Neutrophil (primary cell): ENCODE data around the gene RASSF8.

Experiments
- H3K27ac ChIP-seq: fragments of 200-600 bp; sonication (generic); 2 replicates; pipeline ENCODE4 v1.5.1; 2016; ENCODE audit warnings: mild to moderate bottlenecking, moderate library complexity
- H3K27me3 ChIP-seq: fragments of 200-600 bp; sonication (generic); 2 replicates; pipeline ENCODE4 v1.6.0; 2016; ENCODE audit warnings: mild to moderate bottlenecking
- H3K36me3 ChIP-seq: fragments of 200-600 bp; sonication (generic); 2 replicates; pipeline ENCODE4 v1.5.1; 2017
- H3K4me1 ChIP-seq, 2 experiments: fragments of 200-600 bp in 1 of 2; sonication (generic) in 1 of 2; 1 replicate in 1 of 2; 2 replicates in 1 of 2; pipeline versions ENCODE4 v1.5.1 to v1.6.1; 2013 to 2016; ENCODE audit warnings: low read depth in 1 of 2, low read length in 1 of 2, mild to moderate bottlenecking in 1 of 2, moderate library complexity in 1 of 2; ENCODE audit not compliant: control insufficient read depth in 1 of 2, insufficient read depth in 1 of 2
- H3K4me3 ChIP-seq, 2 experiments: fragments of 200-600 bp in 1 of 2; sonication (generic) in 1 of 2; 1 replicate in 1 of 2; 2 replicates in 1 of 2; pipeline ENCODE4 v1.5.1; 2013 to 2016; ENCODE audit warnings: low read depth in 1 of 2, low read length in 1 of 2, mild to moderate bottlenecking in 1 of 2, moderate library complexity in 1 of 2
- H3K9me3 ChIP-seq: fragments of 200-600 bp; sonication (generic); 2 replicates; pipeline ENCODE4 v1.5.1; 2016
- TF ChIP-seq, protein P1 (sequence below): fragments of 200-600 bp; sonication (generic); IDR thresholded peaks from 2 replicates; pipeline ENCODE4 v1.5.1; 2016; ENCODE audit warnings: antibody characterized with exemption

The RASSF8 gene

DNA sequence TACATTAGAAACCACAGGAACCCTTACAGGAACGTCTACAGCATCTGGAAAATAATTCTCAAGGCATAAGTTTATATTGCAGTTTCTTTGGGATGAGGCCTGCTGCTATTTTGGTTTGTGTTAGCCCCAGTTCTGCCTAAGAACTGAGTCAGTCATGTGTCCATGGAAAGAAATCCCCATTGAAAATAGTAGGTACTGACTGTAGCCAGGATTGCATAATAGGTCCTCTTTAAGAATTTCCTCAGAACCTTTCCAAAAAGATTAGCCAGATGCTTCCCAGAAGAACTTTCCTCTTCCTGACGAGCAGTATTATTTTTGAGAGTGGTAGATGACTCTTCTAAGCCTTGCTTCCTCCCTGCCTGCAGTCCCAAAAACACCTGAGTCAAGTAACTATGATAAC, 52.6 kb downstream of the RASSF8 start:
- H3K27ac ChIP-seq: no peak overlapping the region
- H3K4me3 ChIP-seq: no peak overlapping the region
- no peaks in the 10 kb centered on the region for H3K9me3 ChIP-seq
- no peaks in the 10 kb centered on the region for H3K4me1 ChIP-seq
- TF ChIP-seq, protein P1, sequence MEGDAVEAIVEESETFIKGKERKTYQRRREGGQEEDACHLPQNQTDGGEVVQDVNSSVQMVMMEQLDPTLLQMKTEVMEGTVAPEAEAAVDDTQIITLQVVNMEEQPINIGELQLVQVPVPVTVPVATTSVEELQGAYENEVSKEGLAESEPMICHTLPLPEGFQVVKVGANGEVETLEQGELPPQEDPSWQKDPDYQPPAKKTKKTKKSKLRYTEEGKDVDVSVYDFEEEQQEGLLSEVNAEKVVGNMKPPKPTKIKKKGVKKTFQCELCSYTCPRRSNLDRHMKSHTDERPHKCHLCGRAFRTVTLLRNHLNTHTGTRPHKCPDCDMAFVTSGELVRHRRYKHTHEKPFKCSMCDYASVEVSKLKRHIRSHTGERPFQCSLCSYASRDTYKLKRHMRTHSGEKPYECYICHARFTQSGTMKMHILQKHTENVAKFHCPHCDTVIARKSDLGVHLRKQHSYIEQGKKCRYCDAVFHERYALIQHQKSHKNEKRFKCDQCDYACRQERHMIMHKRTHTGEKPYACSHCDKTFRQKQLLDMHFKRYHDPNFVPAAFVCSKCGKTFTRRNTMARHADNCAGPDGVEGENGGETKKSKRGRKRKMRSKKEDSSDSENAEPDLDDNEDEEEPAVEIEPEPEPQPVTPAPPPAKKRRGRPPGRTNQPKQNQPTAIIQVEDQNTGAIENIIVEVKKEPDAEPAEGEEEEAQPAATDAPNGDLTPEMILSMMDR: no peak
- H3K27me3 ChIP-seq: no peaks in the 10 kb centered on the region
- no peaks in the 10 kb centered on the region for H3K36me3 ChIP-seq

GRCh38 chr12:26014085-26014484, 55.6 kb downstream of the RASSF8 start:
- H3K4me1 ChIP-seq: no peaks in the 10 kb centered on the region
- no peaks in the 10 kb centered on the region for H3K36me3 ChIP-seq
- TF ChIP-seq, protein P1: no peak
- no peak overlapping the region for H3K4me3 ChIP-seq
- no peaks in the 10 kb centered on the region for H3K27me3 ChIP-seq
- no peaks in the 10 kb centered on the region for H3K9me3 ChIP-seq
- H3K27ac ChIP-seq: no peak overlapping the region

- H3K9me3 ChIP-seq: no peaks in the 10 kb centered on the region
- no peaks in the 10 kb centered on the region for H3K27me3 ChIP-seq
- TF ChIP-seq, protein P1: no peak
- H3K27ac ChIP-seq: no peak overlapping the region
- H3K4me1 ChIP-seq: no peaks in the 10 kb centered on the region
- no peak overlapping the region for H3K4me3 ChIP-seq
- H3K36me3 ChIP-seq: no peaks in the 10 kb centered on the region
These were observed 58.0 kb downstream of the RASSF8 start for GRCh38 chr12:26016516-26016915.

DNA sequence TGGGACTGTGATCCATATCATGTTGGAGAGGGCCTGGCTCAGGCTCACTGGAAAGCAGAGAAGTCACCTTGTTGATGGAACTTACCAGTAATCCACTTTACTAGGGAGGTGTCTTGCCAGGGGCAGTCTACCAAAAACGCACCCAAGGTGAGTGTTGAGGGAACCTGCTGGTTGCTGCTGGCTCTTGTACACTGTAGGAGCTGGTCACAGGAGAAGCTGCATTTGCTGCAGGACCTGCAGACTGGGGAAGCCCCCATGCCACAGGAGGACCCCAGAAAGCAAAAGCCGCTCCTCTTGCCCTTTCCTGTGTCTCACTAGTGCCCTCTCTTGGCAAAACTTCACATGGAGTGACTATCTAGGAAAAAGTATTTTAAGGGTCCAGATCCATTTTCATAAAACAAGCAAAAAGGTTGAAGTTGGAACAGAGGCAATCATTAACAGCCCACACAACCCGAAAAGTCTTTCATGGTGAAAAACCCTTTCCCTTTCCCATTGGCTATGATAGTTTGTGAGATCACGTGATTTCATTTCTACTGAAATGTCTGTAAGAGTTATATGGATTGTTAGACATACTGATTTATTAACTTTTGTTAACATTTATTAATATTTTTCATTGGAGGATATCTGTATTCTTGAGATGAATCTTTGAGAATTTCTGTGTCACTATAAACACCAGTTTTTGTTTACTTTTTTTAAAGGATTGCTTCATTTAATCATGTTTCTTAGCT, 59.2 kb downstream of the RASSF8 start:
- H3K9me3 ChIP-seq: no peaks in the 10 kb centered on the region
- H3K4me3 ChIP-seq: no peak overlapping the region
- no peak overlapping the region for H3K27ac ChIP-seq
- H3K27me3 ChIP-seq: no peaks in the 10 kb centered on the region
- H3K4me1 ChIP-seq: no peaks in the 10 kb centered on the region
- TF ChIP-seq, protein P1: no peak
- H3K36me3 ChIP-seq: no peaks in the 10 kb centered on the region

- H3K9me3 ChIP-seq: no peaks in the 10 kb centered on the region
- no peaks in the 10 kb centered on the region for H3K27me3 ChIP-seq
- no peak overlapping the region for H3K4me3 ChIP-seq
- TF ChIP-seq, protein P1: no peak
- H3K4me1 ChIP-seq: no peaks in the 10 kb centered on the region
- H3K27ac ChIP-seq: no peak overlapping the region
- H3K36me3 ChIP-seq: no peaks in the 10 kb centered on the region
These were observed 60.4 kb downstream of the RASSF8 start for GRCh38 chr12:26018926-26019325.
